Keratinocyte (primary cell): ENCODE data around the gene DBF4. TPM values are rescaled to one million over a fixed set of nuclear protein-coding genes. Genes with fewer than 3 reads are reported as not detected.
"Not testable (repeated sequence)": the region's sequence is repeated elsewhere in the genome, so short reads cannot be mapped to it uniquely, and the experiment has no call there.

ENCODE experiments used
- DNase-seq: peaks from one replicate; pipeline ENCODE4 v3.0.0-alpha.2; 2011; ENCODE audit warnings: low read depth, missing footprints, low spot score
- FAIRE-seq: peaks from 2 replicates; lab custom pipeline; 2011; peaks lifted over from hg19 to GRCh38; lab: Jason Lieb, UNC
- H2AFZ ChIP-seq: 2 replicates; pipeline ENCODE4 v1.6.0; 2012; ENCODE audit warnings: low read length, control low read depth, inconsistent platforms; ENCODE audit not compliant: control insufficient read depth
- H3K27ac ChIP-seq: 2 replicates; pipeline ENCODE4 v1.5.1; 2011; ENCODE audit warnings: low read length; ENCODE audit not compliant: control insufficient read depth, insufficient read depth
- H3K27me3 ChIP-seq: 3 replicates; pipeline ENCODE4 v1.6.0; 2011; ENCODE audit warnings: low read length; ENCODE audit not compliant: control insufficient read depth, insufficient read depth; ENCODE audit errors: extremely low read depth
- H3K36me3 ChIP-seq, 2 experiments: 2 replicates in 1 of 2; 3 replicates in 1 of 2; pipeline ENCODE4 v1.5.1; 2011; ENCODE audit warnings: low read length in 2 of 2, mild to moderate bottlenecking in 1 of 2; ENCODE audit not compliant: control insufficient read depth in 2 of 2, insufficient read depth in 2 of 2; ENCODE audit errors: extremely low read depth in 1 of 2
- H3K4me1 ChIP-seq: 3 replicates; pipeline ENCODE4 v1.5.1; 2011; ENCODE audit warnings: low read length; ENCODE audit not compliant: control insufficient read depth, insufficient read depth; ENCODE audit errors: extremely low read depth
- H3K4me2 ChIP-seq: 3 replicates; pipeline ENCODE4 v1.6.0; 2011; ENCODE audit warnings: low read depth, low read length; ENCODE audit not compliant: control insufficient read depth, insufficient read depth; ENCODE audit errors: extremely low read depth
- H3K4me3 ChIP-seq, 3 experiments: fragments of 200-600 bp in 1 of 3; sonication (generic) in 1 of 3; 2 replicates in 2 of 3; 3 replicates in 1 of 3; pipeline ENCODE4 v1.5.1; 2011 to 2016; ENCODE audit warnings: low read length in 3 of 3, mild to moderate bottlenecking in 3 of 3, control low read depth in 2 of 3, inconsistent platforms in 1 of 3, low read depth in 1 of 3, mixed read lengths in 1 of 3, mixed run types in 1 of 3, moderate library complexity in 1 of 3; ENCODE audit not compliant: control insufficient read depth in 2 of 3, insufficient read depth in 2 of 3; ENCODE audit errors: extremely low read depth in 1 of 3
- H3K79me2 ChIP-seq: 2 replicates; pipeline ENCODE4 v1.6.0; 2012; ENCODE audit warnings: low read length; ENCODE audit not compliant: control insufficient read depth, insufficient read depth
- H3K9ac ChIP-seq: 3 replicates; pipeline ENCODE4 v1.6.0; 2011; ENCODE audit warnings: low read length; ENCODE audit not compliant: control insufficient read depth, insufficient read depth; ENCODE audit errors: extremely low read depth
- H3K9me1 ChIP-seq: 3 replicates; pipeline ENCODE4 v1.6.0; 2011; ENCODE audit warnings: low read length; ENCODE audit not compliant: control insufficient read depth, insufficient read depth; ENCODE audit errors: extremely low read depth
- H3K9me3 ChIP-seq: 2 replicates; pipeline ENCODE4 v1.5.1; 2012; ENCODE audit warnings: low read depth, low read length; ENCODE audit not compliant: control insufficient read depth
- H4K20me1 ChIP-seq: 3 replicates; pipeline ENCODE4 v1.6.0; 2011; ENCODE audit warnings: low read length; ENCODE audit not compliant: control insufficient read depth, insufficient read depth; ENCODE audit errors: extremely low read depth
- EZH2 ChIP-seq: IDR thresholded peaks from one replicate; pipeline ENCODE4 v1.6.1; 2012; ENCODE audit warnings: inconsistent platforms, mild to moderate bottlenecking, low read length, moderate library complexity
- dilution Hi-C: fragments of 300-500 bp; cut with MboI; formaldehyde crosslinking; loops from one replicate; pipeline ENCODE4 v1.7.0; 2020; ENCODE audit warnings: low sequenced_read_pairs; ENCODE audit not compliant: extremely low pct_ligation_motif_present
- polyA plus RNA-seq, 5 experiments: library from polyadenylated mRNA; depleted of rRNA in 3 of 5; stranded (reverse) in 3 of 5; stranded (forward) in 1 of 5; unstranded in 1 of 5; fragments of >200 nt; gene quantifications; 1 replicate in 1 of 5; 2 replicates in 3 of 5; 3 replicates in 1 of 5; pipeline versions ENCODE4 v1.2.1 to v1.2.3, GENCODE V29; 2011 to 2012; ENCODE audit warnings: missing spikeins in 2 of 5, low read depth in 1 of 5, low replicate concordance in 1 of 5
- TF ChIP-seq, protein P1 (sequence below), 3 experiments: IDR thresholded peaks in 1 of 3; conservative IDR thresholded peaks in 1 of 3; optimal IDR thresholded peaks in 1 of 3; 2 replicates in 2 of 3; 3 replicates in 1 of 3; pipeline versions ENCODE3 to v1.5.1; 2011; ENCODE audit warnings: low read length in 3 of 3, mild to moderate bottlenecking in 3 of 3, moderate library complexity in 2 of 3, control low read depth in 1 of 3, inconsistent platforms in 1 of 3; ENCODE audit not compliant: insufficient read depth in 2 of 3; ENCODE audit errors: extremely low read depth in 1 of 3

Gene DBF4
- polyA plus RNA-seq, 1 donor (not counting 4 experiments of a cell fraction or from before 2014, with no cell fraction given) = 12.5 TPM

DNA sequence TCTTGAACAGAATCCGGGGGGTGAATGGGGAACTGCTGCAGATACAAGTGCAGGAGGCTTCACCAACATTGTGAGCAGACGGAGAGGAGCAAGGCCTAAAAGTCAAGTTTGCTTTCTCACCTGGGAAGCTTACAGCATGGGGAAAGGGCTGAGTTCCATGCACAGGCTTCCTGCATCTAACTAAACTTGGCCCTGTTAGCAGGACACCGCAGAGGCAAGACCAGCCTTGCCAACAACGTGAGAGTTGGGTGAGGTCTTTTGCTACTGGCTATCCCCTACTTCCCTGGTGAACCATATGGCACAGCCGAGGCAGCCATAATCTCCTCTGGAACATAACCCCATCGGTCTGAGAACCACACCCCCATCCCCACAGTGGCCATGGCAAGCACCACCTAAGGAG, 43.6 kb downstream of the DBF4 start:
- H4K20me1 ChIP-seq = no peaks in the 10 kb centered on the region
- H3K27ac ChIP-seq = no peak overlapping the region
- no peak overlapping the region for H3K4me3 ChIP-seq
- TF ChIP-seq, protein P1, sequence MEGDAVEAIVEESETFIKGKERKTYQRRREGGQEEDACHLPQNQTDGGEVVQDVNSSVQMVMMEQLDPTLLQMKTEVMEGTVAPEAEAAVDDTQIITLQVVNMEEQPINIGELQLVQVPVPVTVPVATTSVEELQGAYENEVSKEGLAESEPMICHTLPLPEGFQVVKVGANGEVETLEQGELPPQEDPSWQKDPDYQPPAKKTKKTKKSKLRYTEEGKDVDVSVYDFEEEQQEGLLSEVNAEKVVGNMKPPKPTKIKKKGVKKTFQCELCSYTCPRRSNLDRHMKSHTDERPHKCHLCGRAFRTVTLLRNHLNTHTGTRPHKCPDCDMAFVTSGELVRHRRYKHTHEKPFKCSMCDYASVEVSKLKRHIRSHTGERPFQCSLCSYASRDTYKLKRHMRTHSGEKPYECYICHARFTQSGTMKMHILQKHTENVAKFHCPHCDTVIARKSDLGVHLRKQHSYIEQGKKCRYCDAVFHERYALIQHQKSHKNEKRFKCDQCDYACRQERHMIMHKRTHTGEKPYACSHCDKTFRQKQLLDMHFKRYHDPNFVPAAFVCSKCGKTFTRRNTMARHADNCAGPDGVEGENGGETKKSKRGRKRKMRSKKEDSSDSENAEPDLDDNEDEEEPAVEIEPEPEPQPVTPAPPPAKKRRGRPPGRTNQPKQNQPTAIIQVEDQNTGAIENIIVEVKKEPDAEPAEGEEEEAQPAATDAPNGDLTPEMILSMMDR (optimal IDR thresholded peaks at IDR 0.05 in 1 of 3, IDR thresholded peaks at IDR 0.05 in 1 of 3, conservative IDR thresholded peaks at IDR 0.05 in 1 of 3; ENCODE audit: extremely low read depth in 1 of 3, insufficient read depth in 2 of 3, low read length in 3 of 3) = no peak
- no peak for TF ChIP-seq EZH2
- H3K4me2 ChIP-seq = no peak overlapping the region
- no peak for FAIRE-seq
- dilution Hi-C loops = no loop called here
- H2AFZ ChIP-seq = peak overlapping the region; percentile 9
- H3K9ac ChIP-seq = no peak overlapping the region
- no peaks in the 10 kb centered on the region for H3K27me3 ChIP-seq
- no peaks in the 10 kb centered on the region for H3K36me3 ChIP-seq
- H3K4me1 ChIP-seq = peaks cover 5% of the 10 kb centered on the region
- no peaks in the 10 kb centered on the region for H3K9me3 ChIP-seq
- H3K9me1 ChIP-seq = no peaks in the 10 kb centered on the region
- no peaks in the 10 kb centered on the region for H3K79me2 ChIP-seq
- no peak for DNase-seq

DNA sequence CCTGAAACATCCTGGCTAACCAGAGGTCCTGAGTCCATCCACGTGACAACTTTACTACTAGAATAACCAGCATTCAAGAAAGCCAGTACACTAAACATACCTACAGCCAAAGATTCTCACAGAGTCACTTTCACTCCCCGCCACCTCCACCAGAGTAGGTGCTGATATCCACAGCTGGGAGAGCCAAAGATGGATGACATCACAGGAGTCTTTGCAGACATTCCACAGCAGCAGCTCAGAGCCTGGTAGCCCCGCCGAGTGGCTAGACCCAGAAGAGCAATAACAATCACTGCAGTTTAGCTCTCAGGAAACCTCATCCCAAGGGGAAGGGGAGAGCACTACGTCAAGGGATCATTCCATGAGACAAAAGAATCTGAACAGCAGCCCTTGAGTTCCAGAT, 44.3 kb downstream of the DBF4 start:
- DNase-seq (no peak), FAIRE-seq (peak; percentile 13)
- Histone ChIP-seq H2AFZ (no peak overlapping the region), H3K36me3 (no peaks in the 10 kb centered on the region), H3K9ac (no peak overlapping the region), H4K20me1 (no peaks in the 10 kb centered on the region), H3K4me1 (peaks cover 5% of the 10 kb centered on the region), H3K9me1 (no peaks in the 10 kb centered on the region), H3K79me2 (no peaks in the 10 kb centered on the region), H3K27ac (no peak overlapping the region), H3K4me2 (no peak overlapping the region), H3K9me3 (no peaks in the 10 kb centered on the region), H3K27me3 (no peaks in the 10 kb centered on the region), H3K4me3 (no peak overlapping the region)
- dilution Hi-C loops = no loop called here
- TF ChIP-seq, protein P1 (optimal IDR thresholded peaks at IDR 0.05 in 1 of 3, IDR thresholded peaks at IDR 0.05 in 1 of 3, conservative IDR thresholded peaks at IDR 0.05 in 1 of 3; ENCODE audit: extremely low read depth in 1 of 3, insufficient read depth in 2 of 3, low read length in 3 of 3) = no peak
- no peak for TF ChIP-seq EZH2

- H3K4me3 ChIP-seq, H3K27ac ChIP-seq, DNase-seq, H3K79me2 ChIP-seq, H3K9ac ChIP-seq, H4K20me1 ChIP-seq, H3K9me1 ChIP-seq, H3K36me3 ChIP-seq, H2AFZ ChIP-seq, H3K27me3 ChIP-seq, H3K4me2 ChIP-seq, H3K4me1 ChIP-seq, FAIRE-seq, dilution Hi-C loops, H3K9me3 ChIP-seq: not testable (repeated sequence)
Observed at GRCh38 chr7:87922759-87923395, 46.6 kb downstream of the DBF4 start.
